H1 (cell line): ENCODE results near the gene KANSL3. TPM values are rescaled to one million over a fixed set of nuclear protein-coding genes. Genes with fewer than 3 reads are reported as not detected.

Source experiments
- CTCF ChIA-PET: fragments of 300-600 bp; sonication (Branson Sonifier 250); formaldehyde crosslinking; loops from one replicate; lab custom pipeline; 2021; ENCODE audit not compliant: partially characterized antibody; lab: Charles Lee
- POLR2A ChIA-PET: fragments of 300-600 bp; sonication (Branson Sonifier 250); formaldehyde crosslinking; loops from one replicate; lab custom pipeline; 2021; ENCODE audit warnings: inconsistent platforms; ENCODE audit not compliant: partially characterized antibody; lab: Charles Lee
- DNase-seq, 2 experiments: peaks; one replicate each; pipeline versions ENCODE4 v3.0.0 to v3.0.0-alpha.2; 2010 to 2022; ENCODE audit warnings: low spot score in 2 of 2, low read depth in 1 of 2, mixed read lengths in 1 of 2
- FAIRE-seq: peaks from 2 replicates; lab custom pipeline; 2011; peaks lifted over from hg19 to GRCh38; lab: Jason Lieb, UNC
- H2AFZ ChIP-seq: 2 replicates; pipeline ENCODE4 v1.8.1; 2012; ENCODE audit warnings: low read length, inconsistent platforms
- H2AK5ac ChIP-seq: 2 replicates; pipeline ENCODE4 v1.6.1; 2013; ENCODE audit warnings: low read depth, low read length
- H2BK120ac ChIP-seq: replicated peaks from 2 replicates; pipeline ENCODE3; 2013; ENCODE audit warnings: low read depth, low read length, inconsistent platforms
- H2BK12ac ChIP-seq: 2 replicates; pipeline ENCODE4 v1.6.1; 2013; ENCODE audit warnings: low read depth, low read length
- H2BK15ac ChIP-seq: 2 replicates; pipeline ENCODE4 v1.6.1; 2013; ENCODE audit warnings: low read length
- H2BK20ac ChIP-seq: 2 replicates; pipeline ENCODE4 v1.6.1; 2013; ENCODE audit warnings: low read length
- H2BK5ac ChIP-seq: 2 replicates; pipeline ENCODE4 v1.6.1; 2013; ENCODE audit warnings: low read depth, low read length
- H3K14ac ChIP-seq: 2 replicates; pipeline ENCODE4 v1.6.1; 2013; ENCODE audit warnings: inconsistent platforms; ENCODE audit not compliant: insufficient read length
- H3K18ac ChIP-seq: 2 replicates; pipeline ENCODE4 v1.6.1; 2013; ENCODE audit warnings: low read length; ENCODE audit errors: extremely low read depth
- H3K23ac ChIP-seq: 2 replicates; pipeline ENCODE4 v1.6.1; 2013; ENCODE audit warnings: inconsistent platforms; ENCODE audit not compliant: insufficient read length
- H3K23me2 ChIP-seq: 2 replicates; pipeline ENCODE4 v1.6.1; 2013; ENCODE audit warnings: low read depth, low read length
- H3K27ac ChIP-seq: 2 replicates; pipeline ENCODE4 v1.6.1; 2011; ENCODE audit warnings: low read depth, low read length, inconsistent platforms
- H3K27me3 ChIP-seq, 4 experiments: replicated peaks in 1 of 4; 1 replicate in 1 of 4; 2 replicates in 3 of 4; pipeline versions ENCODE4 v1.6.1 to v1.8.1; 2011 to 2013; ENCODE audit warnings: low read length in 3 of 4, mild to moderate bottlenecking in 3 of 4, inconsistent platforms in 2 of 4, mixed read lengths in 2 of 4, moderate library complexity in 1 of 4; ENCODE audit not compliant: control insufficient read depth in 3 of 4, insufficient read depth in 3 of 4; ENCODE audit errors: extremely low read depth in 1 of 4
- H3K36me3 ChIP-seq, 4 experiments: 2 replicates each; pipeline versions ENCODE4 v1.6.1 to v1.8.1; 2011 to 2013; ENCODE audit warnings: mild to moderate bottlenecking in 4 of 4, low read length in 3 of 4, moderate library complexity in 2 of 4, control low read depth in 1 of 4, inconsistent platforms in 1 of 4; ENCODE audit not compliant: insufficient read depth in 4 of 4, control insufficient read depth in 2 of 4
- H3K4ac ChIP-seq: replicated peaks from 2 replicates; pipeline ENCODE3; 2013; ENCODE audit warnings: low read length, low read depth, mixed read lengths, inconsistent platforms; ENCODE audit not compliant: insufficient read length
- H3K4me1 ChIP-seq, 4 experiments: replicated peaks in 1 of 4; 1 replicate in 1 of 4; 2 replicates in 3 of 4; pipeline versions ENCODE4 v1.6.1 to v1.8.1; 2011 to 2013; ENCODE audit warnings: low read length in 3 of 4, inconsistent platforms in 2 of 4, mixed read lengths in 1 of 4; ENCODE audit not compliant: insufficient read depth in 4 of 4, control insufficient read depth in 3 of 4
- H3K4me2 ChIP-seq, 2 experiments: 2 replicates each; pipeline versions ENCODE4 v1.6.1 to v1.8.1; 2011 to 2013; ENCODE audit warnings: low read depth in 2 of 2, low read length in 2 of 2, control low read depth in 1 of 2, inconsistent platforms in 1 of 2, mild to moderate bottlenecking in 1 of 2; ENCODE audit not compliant: insufficient read depth in 1 of 2
- H3K4me3 ChIP-seq, 4 experiments: fragments of 200-600, 300-600 bp in 1 of 4; sonication (generic), shearing (Covaris generic), sonication (Bioruptor Twin) in 1 of 4; 2 replicates each; pipeline versions ENCODE4 v1.5.1 to v1.8.1; 2011 to 2016; ENCODE audit warnings: low read length in 4 of 4, low read depth in 3 of 4, control low read depth in 2 of 4, inconsistent platforms in 2 of 4, mild to moderate bottlenecking in 2 of 4, mixed read lengths in 1 of 4, moderate library complexity in 1 of 4; ENCODE audit not compliant: insufficient read depth in 2 of 4; ENCODE audit errors: extremely low read depth in 1 of 4
- H3K56ac ChIP-seq: replicated peaks from 2 replicates; pipeline ENCODE3; 2013; ENCODE audit warnings: low read depth, mild to moderate bottlenecking, mixed read lengths, low read length, inconsistent platforms; ENCODE audit not compliant: insufficient read length
- H3K79me1 ChIP-seq: 2 replicates; pipeline ENCODE4 v1.6.1; 2013; ENCODE audit warnings: low read depth, low read length, control low read depth
- H3K79me2 ChIP-seq, 2 experiments: 2 replicates each; pipeline versions ENCODE4 v1.6.1 to v1.8.1; 2012 to 2013; ENCODE audit warnings: low read length in 2 of 2, mild to moderate bottlenecking in 2 of 2, inconsistent platforms in 1 of 2; ENCODE audit not compliant: insufficient read depth in 2 of 2, control insufficient read depth in 1 of 2
- H3K9ac ChIP-seq, 4 experiments: replicated peaks in 1 of 4; 1 replicate in 1 of 4; 2 replicates in 3 of 4; pipeline versions ENCODE4 v1.6.1 to v1.8.1; 2011 to 2013; ENCODE audit warnings: low read depth in 3 of 4, low read length in 3 of 4, control low read depth in 2 of 4, mild to moderate bottlenecking in 2 of 4, moderate library complexity in 2 of 4, inconsistent platforms in 1 of 4; ENCODE audit errors: extremely low read depth in 1 of 4
- H3K9me3 ChIP-seq, 2 experiments: 2 replicates each; pipeline versions ENCODE4 v1.6.1 to v1.8.1; 2012 to 2013; ENCODE audit warnings: mild to moderate bottlenecking in 2 of 2, moderate library complexity in 2 of 2, control low read depth in 1 of 2, inconsistent platforms in 1 of 2, low read depth in 1 of 2, low read length in 1 of 2, mixed read lengths in 1 of 2; ENCODE audit not compliant: insufficient read depth in 2 of 2
- H4K20me1 ChIP-seq, 2 experiments: replicated peaks in 1 of 2; 2 replicates each; pipeline versions ENCODE3 to v1.8.1; 2011 to 2013; ENCODE audit warnings: inconsistent platforms in 2 of 2, low read length in 2 of 2, mild to moderate bottlenecking in 1 of 2; ENCODE audit not compliant: insufficient read depth in 2 of 2, control insufficient read depth in 1 of 2
- H4K5ac ChIP-seq: 2 replicates; pipeline ENCODE4 v1.6.1; 2013; ENCODE audit warnings: low read length, low read depth, mixed read lengths, inconsistent platforms; ENCODE audit not compliant: insufficient read length
- H4K8ac ChIP-seq: 2 replicates; pipeline ENCODE4 v1.8.0; 2013; ENCODE audit warnings: mild to moderate bottlenecking, moderate library complexity, low read length, inconsistent platforms; ENCODE audit not compliant: insufficient read depth; ENCODE audit errors: extremely low read depth
- H4K91ac ChIP-seq: replicated peaks from 2 replicates; pipeline ENCODE3; 2013; ENCODE audit warnings: low read length, mixed read lengths, inconsistent platforms; ENCODE audit not compliant: insufficient read length
- CBX5 ChIP-seq: fragments of 300-800, 300-1000 bp; sonication (generic); IDR thresholded peaks from 2 replicates; pipeline ENCODE4 v1.7.1; 2016; ENCODE audit warnings: antibody characterized with exemption, low read length, low read depth
- CTCF ChIP-seq, 3 experiments: IDR thresholded peaks; 1 replicate in 2 of 3; 2 replicates in 1 of 3; pipeline versions ENCODE4 v1.5.1 to v1.6.1; 2011; ENCODE audit warnings: low read length in 3 of 3, mild to moderate bottlenecking in 3 of 3, inconsistent platforms in 2 of 3, low read depth in 1 of 3, moderate library complexity in 1 of 3; ENCODE audit not compliant: insufficient read depth in 1 of 3; ENCODE audit errors: control extremely low read depth in 1 of 3
- MAX ChIP-seq: IDR thresholded peaks from 2 replicates; pipeline ENCODE4 v1.6.1; 2012; ENCODE audit warnings: inconsistent platforms
- WGBS, 2 experiments: shearing (Covaris generic) in 1 of 2; methylation state at CpG; one replicate each; pipeline versions ENCODE4 v1.1.6 to v1.1.7; 2013 to 2015; ENCODE audit warnings: low lambda C conversion rate in 2 of 2, mixed read lengths in 2 of 2, inconsistent platforms in 1 of 2, low coverage in 1 of 2, missing lambda C conversion rate in 1 of 2; ENCODE audit not compliant: insufficient replicate concordance in 2 of 2, insufficient coverage in 1 of 2, insufficient read length in 1 of 2; ENCODE audit errors: extremely low coverage in 1 of 2, missing lambda C conversion rate in 1 of 2; 5-methylcytosine and 5-hydroxymethylcytosine counted together
- polyA plus RNA-seq, 7 experiments: library from polyadenylated mRNA; depleted of rRNA in 3 of 7; stranded (reverse) in 5 of 7; unstranded in 2 of 7; fragments of >200 nt in 5 of 7; fragments of 200-250 nt in 2 of 7; gene quantifications; 1 replicate in 5 of 7; 2 replicates in 1 of 7; 4 replicates in 1 of 7; pipeline versions ENCODE4 v1.2.1 to v1.2.3, GENCODE V29; 2011 to 2013; ENCODE audit warnings: missing spikeins in 2 of 7, mixed read lengths in 2 of 7
- total RNA-seq: library from RNA; stranded (reverse); fragmentation: NEBNext Ultra II Directional; extraction: Animal tissue kit (Norgen Biotek cat#: 25700); gene quantifications from 2 replicates; pipeline ENCODE4 v1.2.1, GENCODE V29; 2021

The KANSL3 gene
- total and polyA plus RNA-seq, 2 of the 8 experiments (the other 6 are each of a cell fraction or from before 2014, with no cell fraction given): 19.8 to 31.4 TPM

- Histone ChIP-seq H3K4me3 (no peak overlapping the region), H3K23me2 (no peaks in the 10 kb centered on the region), H3K23ac (no peak overlapping the region), H3K79me1 (no peaks in the 10 kb centered on the region), H2AK5ac (no peak overlapping the region), H4K5ac (no peak overlapping the region), H4K91ac (no peak overlapping the region), H3K27ac (no peak overlapping the region), H2BK15ac (no peak overlapping the region), H3K4ac (no peak overlapping the region), H2AFZ (no peak overlapping the region), H4K8ac (no peak overlapping the region), H3K79me2 (no peaks in the 10 kb centered on the region), H4K20me1 (no peaks in the 10 kb centered on the region), H2BK5ac (no peak overlapping the region), H3K4me2 (no peak overlapping the region), H3K56ac (no peak overlapping the region), H2BK20ac (no peak overlapping the region), H3K18ac (no peak overlapping the region), H3K9me3 (no peaks in the 10 kb centered on the region), H3K4me1 (no peaks in the 10 kb centered on the region), H2BK120ac (no peak overlapping the region), H3K9ac (no peak overlapping the region), H3K36me3 (no peaks in the 10 kb centered on the region), H3K27me3 (no peaks in the 10 kb centered on the region), H3K14ac (no peak overlapping the region), H2BK12ac (no peak overlapping the region)
- FAIRE-seq: no peak
- POLR2A ChIA-PET: no interaction called here
- no peak for TF ChIP-seq CBX5
- peak in 1 of 3 experiments; percentile 7; a peak in 1 of 4 replicates for TF ChIP-seq CTCF (IDR thresholded peaks at IDR 0.05; ENCODE audit: control extremely low read depth in 1 of 3, insufficient read depth in 1 of 3, low read depth in 1 of 3, low read length in 3 of 3)
- no peak for TF ChIP-seq MAX
- WGBS, 2 experiments: 81% methylated on average over 2 of the region's 2 CpGs; no CpG with 5 or more reads in 1 of the 2 experiments
- CTCF ChIA-PET: interaction anchor here (1.7 to 3.7 kb wide), 3 partner anchors 8 to 25 kb away, joined by 7 to 15 read pairs (median 12); no protein-coding TSS in a partner anchor
- no peak for DNase-seq
Measured at GRCh38 chr2:96574364-96574763, 63.7 kb downstream of the KANSL3 start.
